ENCODE data around the gene ZNF397.

Gene ZNF397

GRCh38 chr18:35306588-35307250 is 65.9 kb downstream of the ZNF397 start:
- DNase-seq, result no peak

Measured in 8988T (cell line).